NB4 (cell line): ENCODE measurements around the gene DICER1.

Experiments used
- POLR2A ChIP-seq: IDR thresholded peaks from 2 replicates; pipeline ENCODE4 v1.6.1; 2011; ENCODE audit warnings: mild to moderate bottlenecking; ENCODE audit not compliant: insufficient read length; ENCODE audit errors: extremely low read depth
- TF ChIP-seq, protein P1 (sequence below): IDR thresholded peaks from one replicate; pipeline ENCODE4 v1.5.1; 2012; ENCODE audit warnings: low read depth, low read length
- TF ChIP-seq, protein P2 (sequence below): IDR thresholded peaks from 2 replicates; pipeline ENCODE4 v1.6.1; 2011; ENCODE audit warnings: low read depth, low read length

DNA sequence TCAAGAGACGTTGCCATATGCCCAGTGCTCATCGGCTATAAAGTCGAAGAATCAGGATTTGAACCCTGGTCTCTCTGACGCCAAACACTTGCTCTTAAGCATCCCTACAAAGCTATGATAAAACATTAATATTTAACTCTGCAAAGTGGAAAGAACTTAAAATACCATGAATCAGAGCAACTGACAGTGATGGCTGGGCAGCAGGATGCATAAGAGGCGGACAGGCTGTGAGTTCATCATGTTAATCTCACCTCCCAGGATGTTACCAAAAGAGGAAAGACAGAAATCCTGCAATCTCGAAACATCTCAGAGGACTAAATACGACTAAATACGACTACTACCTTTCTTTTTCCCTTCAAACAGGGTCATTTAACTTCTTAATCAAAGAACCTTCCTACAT, 5.8 kb downstream of the DICER1 start:
- TF ChIP-seq, protein P1, sequence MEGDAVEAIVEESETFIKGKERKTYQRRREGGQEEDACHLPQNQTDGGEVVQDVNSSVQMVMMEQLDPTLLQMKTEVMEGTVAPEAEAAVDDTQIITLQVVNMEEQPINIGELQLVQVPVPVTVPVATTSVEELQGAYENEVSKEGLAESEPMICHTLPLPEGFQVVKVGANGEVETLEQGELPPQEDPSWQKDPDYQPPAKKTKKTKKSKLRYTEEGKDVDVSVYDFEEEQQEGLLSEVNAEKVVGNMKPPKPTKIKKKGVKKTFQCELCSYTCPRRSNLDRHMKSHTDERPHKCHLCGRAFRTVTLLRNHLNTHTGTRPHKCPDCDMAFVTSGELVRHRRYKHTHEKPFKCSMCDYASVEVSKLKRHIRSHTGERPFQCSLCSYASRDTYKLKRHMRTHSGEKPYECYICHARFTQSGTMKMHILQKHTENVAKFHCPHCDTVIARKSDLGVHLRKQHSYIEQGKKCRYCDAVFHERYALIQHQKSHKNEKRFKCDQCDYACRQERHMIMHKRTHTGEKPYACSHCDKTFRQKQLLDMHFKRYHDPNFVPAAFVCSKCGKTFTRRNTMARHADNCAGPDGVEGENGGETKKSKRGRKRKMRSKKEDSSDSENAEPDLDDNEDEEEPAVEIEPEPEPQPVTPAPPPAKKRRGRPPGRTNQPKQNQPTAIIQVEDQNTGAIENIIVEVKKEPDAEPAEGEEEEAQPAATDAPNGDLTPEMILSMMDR: no peak
- TF ChIP-seq POLR2A: no peak
- TF ChIP-seq, protein P2, sequence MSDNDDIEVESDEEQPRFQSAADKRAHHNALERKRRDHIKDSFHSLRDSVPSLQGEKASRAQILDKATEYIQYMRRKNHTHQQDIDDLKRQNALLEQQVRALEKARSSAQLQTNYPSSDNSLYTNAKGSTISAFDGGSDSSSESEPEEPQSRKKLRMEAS: no peak
